HG03060 (cell line): ENCODE data around the gene KREMEN2.

Experiments used
- ATAC-seq: cut with Tn5 transposase; IDR thresholded peaks from one replicate; pipeline ENCODE4 v1.9.1; 2021; ENCODE audit warnings: low read depth, moderate number of reproducible peaks; ENCODE audit not compliant: unreplicated experiment

KREMEN2 gene

GRCh38 chr16:2999929-3000328 lies 35.9 kb downstream of the KREMEN2 start:
- ATAC-seq = no peak

DNA sequence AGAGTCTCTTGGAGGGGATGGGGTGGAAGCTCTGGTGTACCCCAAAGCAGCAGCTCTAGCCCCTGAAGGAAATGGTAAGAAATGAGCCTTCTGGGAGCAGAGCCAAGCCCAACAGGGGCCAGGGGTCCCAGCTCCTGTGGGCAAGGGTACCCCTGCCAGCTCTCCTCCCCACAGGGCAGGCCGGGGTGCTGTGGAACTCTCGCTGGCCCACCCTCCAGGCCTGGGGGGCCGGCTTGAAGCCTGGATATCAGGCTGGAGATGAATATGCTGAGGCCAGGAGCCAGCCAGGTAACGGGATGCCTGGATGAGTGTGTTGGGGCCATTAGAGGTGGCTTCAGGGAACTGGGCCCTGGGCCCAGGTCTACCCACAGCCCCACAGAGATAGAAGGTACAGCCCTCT lies 36.5 kb downstream of the KREMEN2 start:
- no peak for ATAC-seq

DNA sequence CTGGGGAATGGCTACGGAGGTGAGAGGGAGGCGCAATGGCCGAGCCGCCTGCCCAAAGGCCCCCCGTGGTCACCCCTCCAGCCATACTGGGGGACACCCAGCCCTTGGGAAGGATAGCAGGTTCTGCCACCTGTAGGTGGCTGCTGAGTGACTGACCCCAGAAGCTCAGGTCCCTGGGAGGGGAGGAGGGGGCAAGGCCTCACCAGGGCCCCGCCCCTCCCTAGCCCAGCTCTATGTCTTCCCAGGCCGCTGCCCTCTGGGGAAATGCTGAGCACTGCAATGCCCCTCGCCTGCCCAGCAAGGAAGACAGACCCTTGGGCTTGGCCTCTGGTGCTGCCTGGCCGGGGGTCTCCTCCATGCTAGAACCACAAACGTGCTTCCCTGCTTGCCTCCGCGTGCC lies 37.2 kb downstream of the KREMEN2 start:
- ATAC-seq = no peak

DNA sequence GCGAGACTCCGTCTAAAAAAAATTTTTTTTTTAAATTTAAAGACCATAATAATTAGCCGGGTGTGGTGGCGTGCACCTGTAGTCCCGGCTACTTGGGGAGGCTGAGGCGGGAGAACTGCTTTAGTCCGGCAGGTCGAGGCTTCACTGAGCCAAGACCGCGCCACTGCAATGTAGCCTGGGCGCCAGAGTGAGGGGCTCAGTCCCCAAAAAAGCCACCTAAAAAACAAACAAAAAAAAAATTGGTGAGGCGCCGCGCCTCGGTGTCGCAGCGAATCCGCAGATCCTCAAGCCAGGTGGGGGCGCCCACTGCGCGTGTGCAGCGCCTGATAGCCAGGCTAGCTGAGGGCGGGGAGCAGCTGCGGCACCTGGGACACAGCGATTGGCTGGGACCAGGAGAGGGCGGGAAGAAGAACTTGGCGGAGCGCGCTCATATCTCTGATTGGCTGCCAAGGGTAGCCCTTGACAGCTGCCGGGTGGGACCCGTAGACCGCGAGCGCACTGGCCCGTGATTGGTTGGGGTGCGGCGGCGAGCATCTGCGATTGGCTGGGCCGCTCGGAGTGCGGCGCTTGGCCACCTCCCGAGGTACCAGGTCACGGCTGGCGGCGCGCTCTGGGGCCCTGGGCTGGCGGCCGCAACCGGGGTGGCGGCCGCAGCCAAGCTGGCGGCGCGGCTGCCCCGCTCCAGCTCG lies 39.7 kb downstream of the KREMEN2 start:
- ATAC-seq = peak; percentile 95

DNA sequence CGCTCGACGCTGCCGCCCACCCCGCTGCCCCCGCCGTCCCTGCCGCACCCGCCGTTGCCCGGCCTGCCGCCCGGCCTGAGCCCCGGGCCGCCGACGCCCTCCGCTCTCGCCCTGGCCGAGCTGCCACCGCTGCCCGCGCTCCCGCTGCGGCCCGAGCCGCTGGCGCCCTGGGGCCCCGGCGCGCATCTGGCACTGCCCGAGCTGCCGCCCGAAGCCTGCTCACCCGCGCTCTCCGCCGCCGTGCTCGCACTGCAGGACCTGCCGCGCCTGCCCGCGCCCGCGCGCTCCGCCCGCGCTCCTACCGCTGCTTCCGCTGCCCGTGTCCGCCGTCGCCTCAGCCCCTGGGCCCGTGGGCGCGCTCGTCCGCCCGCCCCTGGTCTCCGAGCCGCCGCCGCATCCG lies 40.2 kb downstream of the KREMEN2 start:
- no peak for ATAC-seq

GRCh38 chr16:3004781-3005284 lies 40.8 kb downstream of the KREMEN2 start:
- no peak for ATAC-seq

DNA sequence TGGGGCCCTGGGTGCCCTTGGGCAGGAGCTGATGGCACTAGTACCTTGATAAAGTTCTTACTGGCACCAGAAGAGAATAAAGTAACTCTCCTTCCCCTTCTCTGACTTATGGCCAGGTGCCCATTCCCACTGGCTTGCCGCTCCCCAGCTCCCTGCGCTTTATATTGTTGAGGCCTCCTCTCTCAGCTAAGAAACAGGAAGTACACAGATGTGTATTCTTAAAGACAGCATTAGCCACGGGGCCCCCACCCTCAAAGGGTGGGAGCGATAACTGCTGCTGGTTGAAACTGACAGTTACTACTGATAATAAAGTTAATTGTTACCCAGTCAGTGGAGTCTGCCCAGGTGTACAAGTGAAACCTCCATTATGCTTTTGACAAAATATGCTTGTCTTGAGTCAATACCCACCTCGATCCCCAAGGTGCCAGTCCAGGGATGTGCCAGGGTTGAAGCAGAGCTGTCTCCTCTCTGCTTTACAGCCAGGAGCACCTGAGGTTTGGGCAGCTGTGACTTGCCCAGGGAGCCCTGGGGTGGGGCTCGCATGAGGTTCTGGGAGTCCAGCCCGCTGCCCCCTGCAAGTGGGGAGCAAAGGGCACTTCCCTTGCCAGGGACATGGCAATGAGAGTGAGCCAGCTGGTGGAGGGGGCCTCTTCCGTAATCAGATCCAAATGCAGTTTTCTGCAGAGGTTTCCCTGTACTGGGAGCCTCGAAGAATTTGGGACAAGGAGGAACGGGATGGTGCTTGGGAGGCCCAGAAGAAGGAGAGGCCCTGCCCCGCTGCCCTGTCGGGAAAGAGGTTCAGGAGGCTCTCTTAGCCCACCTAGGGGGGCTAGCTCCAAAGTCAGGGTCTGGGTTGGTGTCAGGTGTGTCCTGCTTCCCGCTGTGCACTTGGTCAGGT lies 43.2 kb downstream of the KREMEN2 start:
- no peak for ATAC-seq

DNA sequence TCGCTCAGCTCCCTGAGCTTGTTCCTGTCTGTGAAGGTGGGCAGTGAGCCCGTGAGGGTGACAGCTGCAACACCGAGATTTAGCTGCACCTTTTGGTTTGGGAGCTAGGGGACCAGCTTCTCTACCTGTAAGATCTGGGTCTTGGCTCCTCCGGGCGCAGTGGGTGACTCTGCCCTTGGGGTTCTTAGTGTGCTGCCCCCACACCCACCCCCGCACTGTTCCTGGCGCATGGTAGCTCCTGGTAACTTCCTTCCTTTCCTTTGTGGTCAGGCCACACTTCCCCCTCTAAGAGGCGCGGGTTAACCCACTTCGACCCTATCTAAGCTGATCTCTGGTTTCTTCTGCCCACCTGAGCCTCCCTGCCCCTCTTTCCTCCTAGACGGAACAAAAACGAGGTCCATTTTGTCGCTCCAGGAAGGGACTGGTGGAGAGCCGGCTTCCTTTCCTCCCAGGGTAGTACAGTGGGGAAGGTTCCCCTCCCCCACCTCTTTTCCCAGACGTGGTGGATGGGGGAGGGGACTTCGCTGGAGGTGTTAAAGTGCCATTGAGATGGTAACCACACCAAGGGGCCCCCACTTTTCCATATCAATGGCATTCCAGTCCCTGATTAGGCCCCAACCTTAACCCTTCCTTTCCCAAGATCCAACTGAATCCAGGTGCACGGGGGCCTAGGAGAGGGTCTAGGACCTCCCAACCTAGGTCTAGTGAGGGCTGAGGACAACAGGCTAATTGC lies 44.0 kb downstream of the KREMEN2 start:
- no peak for ATAC-seq

- ATAC-seq = no peak
These were observed 44.6 kb downstream of the KREMEN2 start for GRCh38 chr16:3008690-3009037.

- ATAC-seq = no peak
These were observed 45.7 kb downstream of the KREMEN2 start for GRCh38 chr16:3009568-3010390.

GRCh38 chr16:3010510-3010909 lies 46.4 kb downstream of the KREMEN2 start:
- no peak for ATAC-seq

- ATAC-seq = no peak
These were observed 48.2 kb downstream of the KREMEN2 start for GRCh38 chr16:3012246-3012645.

- ATAC-seq = no peak
These were observed 48.8 kb downstream of the KREMEN2 start, which contains the start of gene CLDN9 for GRCh38 chr16:3012828-3013420. Gene CLDN9, plus strand, starts transcription at chr16:3012923. Its CDS starts 440 bp downstream, at chr16:3013363.

- no peak for ATAC-seq
These were observed 49.4 kb downstream of the KREMEN2 start for GRCh38 chr16:3013491-3013951.

DNA sequence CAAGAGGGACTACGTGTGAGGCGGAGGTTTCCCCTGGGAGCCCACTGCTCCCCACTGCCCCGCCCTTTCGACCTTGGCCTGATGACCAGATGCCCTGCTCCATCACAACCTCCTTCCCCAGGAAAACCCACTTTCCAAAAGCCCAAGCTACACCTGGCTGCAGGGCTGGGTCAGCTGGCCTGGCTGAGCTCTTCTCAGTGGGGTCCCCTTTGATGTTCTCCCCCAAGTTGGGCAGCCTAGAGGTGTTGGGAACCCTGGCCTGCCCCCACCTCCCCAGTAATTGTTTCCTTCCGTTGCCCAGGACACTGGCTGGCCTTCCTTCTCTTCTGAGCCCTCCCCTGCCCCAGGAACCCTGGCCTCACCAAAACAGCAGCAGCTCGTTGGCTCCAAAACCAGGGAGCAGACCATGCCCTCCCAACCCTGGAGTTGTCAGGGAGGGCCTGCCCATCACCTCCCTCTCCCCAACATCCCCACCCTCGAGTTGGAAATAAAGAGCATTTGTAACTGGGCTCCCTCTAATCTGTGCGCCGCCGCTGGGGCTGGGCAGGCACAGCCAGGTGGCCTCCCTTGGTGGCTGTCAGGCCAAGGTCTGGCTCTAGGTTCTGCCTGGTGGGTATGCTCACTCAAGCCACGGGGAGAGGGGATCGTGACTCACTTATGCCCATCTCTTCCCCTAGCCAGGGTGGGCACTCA lies 50.1 kb downstream of the KREMEN2 start:
- no peak for ATAC-seq

- ATAC-seq = no peak
These were observed 50.9 kb downstream of the KREMEN2 start for GRCh38 chr16:3014971-3015370.

DNA sequence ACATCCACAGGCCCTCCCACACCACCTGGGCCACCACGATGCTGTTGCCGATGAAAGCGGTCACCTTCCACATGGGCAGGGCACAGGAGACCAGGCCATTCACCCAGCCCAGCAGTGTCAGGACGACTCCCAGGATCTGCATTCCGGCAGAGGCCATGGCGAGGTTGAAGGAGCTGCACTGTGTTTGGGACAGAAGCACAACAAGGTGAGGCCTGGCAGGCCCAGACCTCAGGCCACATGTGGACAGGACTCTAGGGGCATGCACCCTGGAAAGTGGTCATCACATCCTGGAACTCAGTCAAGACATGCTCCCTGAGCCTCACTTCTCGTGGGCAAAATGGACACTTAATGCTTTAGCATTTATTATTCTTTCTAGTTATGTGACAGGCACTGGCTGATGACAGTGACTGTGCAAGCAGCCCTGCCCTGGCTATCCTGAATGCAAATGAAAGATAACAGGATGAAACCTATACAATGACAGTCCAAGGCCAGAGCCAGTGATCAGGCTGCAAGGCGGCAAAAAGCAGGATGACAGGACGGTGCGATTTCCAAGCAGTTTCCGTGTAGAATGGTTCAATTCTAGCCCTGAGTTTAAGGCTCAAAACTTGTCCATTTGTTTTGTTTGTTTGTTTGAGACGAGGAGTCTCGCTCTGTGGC lies 51.9 kb downstream of the KREMEN2 start:
- ATAC-seq = no peak

- ATAC-seq = no peak
These were observed 53.3 kb downstream of the KREMEN2 start for GRCh38 chr16:3017344-3017743.
